ENCODE data around the gene CA12.

- no peak for TF ChIP-seq CTCF (IDR thresholded peaks at IDR 0.05)
- TF ChIP-seq POLR2A (IDR thresholded peaks at IDR 0.05): no peak
These were observed 71.0 kb downstream of the CA12 start for GRCh38 chr15:63310646-63311045.

Data from ovary (tissue), 3 donors.